Naive B cell (primary cell): ENCODE data around the gene DNAAF8. TPM values are rescaled to one million over a fixed set of nuclear protein-coding genes. Genes with fewer than 3 reads are reported as not detected.

Experiments used
- ATAC-seq, 2 donors: fragments of 150-1000 bp; cut with Tn5 transposase; 2 replicates each; pipeline ENCODE4 v1.10.0; 2021; ENCODE audit warnings: low read depth in 2 of 2, mild to moderate bottlenecking in 2 of 2, moderate library complexity in 2 of 2
- DNase-seq: peaks from one replicate; pipeline ENCODE4 v3.0.0; 2022
- H3K27ac Mint-ChIP-seq, 6 donors: one replicate each; pipeline ENCODE4 v1.8.0; 2020 to 2022; ENCODE audit warnings: mild to moderate bottlenecking in 6 of 6, mixed read lengths in 6 of 6, moderate library complexity in 5 of 6, inconsistent platforms in 2 of 6
- H3K27me3 Mint-ChIP-seq, 3 donors: one replicate each; pipeline ENCODE4 v1.8.0; 2021 to 2022; ENCODE audit warnings: mixed read lengths in 3 of 3, mild to moderate bottlenecking in 1 of 3
- H3K36me3 Mint-ChIP-seq, 2 donors: one replicate each; pipeline ENCODE4 v1.8.0; 2020 to 2022; ENCODE audit warnings: mixed read lengths in 2 of 2, inconsistent platforms in 1 of 2, mild to moderate bottlenecking in 1 of 2
- H3K4me1 Mint-ChIP-seq, 3 donors: one replicate each; pipeline ENCODE4 v1.8.0; 2020 to 2022; ENCODE audit warnings: mixed read lengths in 3 of 3, inconsistent platforms in 1 of 3, mild to moderate bottlenecking in 1 of 3, moderate library complexity in 1 of 3
- H3K4me3 Mint-ChIP-seq, 8 donors: one replicate each; pipeline ENCODE4 v1.8.0; 2020 to 2022; ENCODE audit warnings: mild to moderate bottlenecking in 8 of 8, mixed read lengths in 8 of 8, moderate library complexity in 8 of 8, inconsistent platforms in 2 of 8
- H3K9me3 Mint-ChIP-seq, 7 donors: one replicate each; pipeline ENCODE4 v1.8.0; 2020 to 2022; ENCODE audit warnings: mixed read lengths in 7 of 7, mild to moderate bottlenecking in 5 of 7, inconsistent platforms in 2 of 7, moderate library complexity in 1 of 7
- polyA plus RNA-seq, 6 donors: library from polyadenylated mRNA; unstranded; fragments of 300-500 nt; fragmentation: Illumina TruSeq; gene quantifications; one replicate each; pipeline ENCODE4 v1.2.3, GENCODE V29; 2021; ENCODE audit warnings: low read depth in 6 of 6

The DNAAF8 gene
- polyA plus RNA-seq, 6 donors from 2014 or later, result 0.30 to 0.84 (median 0.35) TPM; not detected in 2

- Mint-ChIP-seq H3K27ac (peak overlapping the region in 3 of 6 donors; percentile 15 to 82 (median 78)), H3K36me3 (no peaks in the 10 kb centered on the region)
- DNase-seq, result no peak
Observed at GRCh38 chr16:4691666-4692412, 42.5 kb upstream of the DNAAF8 start.

GRCh38 chr16:4692460-4693295 lies 41.7 kb upstream of the DNAAF8 start:
- no peaks in the 10 kb centered on the region for H3K9me3 Mint-ChIP-seq
- H3K27ac Mint-ChIP-seq, result peak overlapping the region; percentile 79 to 90 (median 85)
- H3K27me3 Mint-ChIP-seq, result no peaks in the 10 kb centered on the region
- H3K36me3 Mint-ChIP-seq, result no peaks in the 10 kb centered on the region
- H3K4me1 Mint-ChIP-seq, result peaks cover 6 to 12% (median 12%) of the 10 kb centered on the region in 3 donors
- peak overlapping the region; percentile 82 to 94 (median 90) for H3K4me3 Mint-ChIP-seq
- DNase-seq (peak; percentile 25), ATAC-seq (peak; percentile 19 to 25)

More at GRCh38 chr16:4691666-4692412, 42.5 kb upstream of the DNAAF8 start:
- Mint-ChIP-seq H3K9me3 (no peaks in the 10 kb centered on the region), H3K4me3 (peak overlapping the region in 5 of 8 donors; percentile 14 to 82 (median 64)), H3K27me3 (no peaks in the 10 kb centered on the region), H3K4me1 (peaks cover 6 to 12% (median 12%) of the 10 kb centered on the region in 3 donors)
- ATAC-seq, result no peak

- peak within 1 kb of the TSS; percentile 82 to 94 (median 90) for H3K4me3 Mint-ChIP-seq
- peak within 1 kb of the TSS; percentile 81 to 93 (median 90) for H3K27ac Mint-ChIP-seq
- peak; percentile 90 to 93 for ATAC-seq
- no peaks in the 10 kb centered on the region for H3K9me3 Mint-ChIP-seq
- peaks cover 6 to 12% (median 12%) of the 10 kb centered on the region in 3 donors for H3K4me1 Mint-ChIP-seq
- H3K27me3 Mint-ChIP-seq, result no peaks in the 10 kb centered on the region
- DNase-seq, result peak; percentile 98
- H3K36me3 Mint-ChIP-seq, result no peaks in the 10 kb centered on the region
Observed at GRCh38 chr16:4693296-4693955, 40.9 kb upstream of the DNAAF8 start, which contains the start of gene NUDT16L1. TSS of gene NUDT16L1 (plus strand) at chr16:4693562. CDS start at chr16:4693727, 165 bp downstream.

- Mint-ChIP-seq H3K4me1 (peaks cover 6 to 12% (median 12%) of the 10 kb centered on the region in 3 donors), H3K36me3 (no peaks in the 10 kb centered on the region), H3K4me3 (peak overlapping the region; percentile 77 to 94 (median 86)), H3K27ac (peak overlapping the region; percentile 21 to 93 (median 72)), H3K27me3 (no peaks in the 10 kb centered on the region), H3K9me3 (no peaks in the 10 kb centered on the region)
- DNase-seq, result peak; percentile 27
- ATAC-seq, result peak; percentile 20 to 31
Observed at GRCh38 chr16:4693956-4694641, 40.2 kb upstream of the DNAAF8 start.

GRCh38 chr16:4694642-4695451 lies 39.5 kb upstream of the DNAAF8 start:
- no peak for DNase-seq
- Mint-ChIP-seq H3K36me3 (no peaks in the 10 kb centered on the region), H3K4me3 (peak overlapping the region; percentile 71 to 94 (median 84)), H3K4me1 (peaks cover 6 to 12% (median 12%) of the 10 kb centered on the region in 3 donors), H3K27me3 (no peaks in the 10 kb centered on the region), H3K27ac (peak overlapping the region in 4 of 6 donors; percentile 24 to 93 (median 86)), H3K9me3 (no peaks in the 10 kb centered on the region)
- no peak for ATAC-seq

- H3K36me3 Mint-ChIP-seq, result no peaks in the 10 kb centered on the region
- H3K9me3 Mint-ChIP-seq, result no peaks in the 10 kb centered on the region
- H3K27ac Mint-ChIP-seq, result peak overlapping the region in 2 of 6 donors; percentile 20 to 89
- peaks cover 6 to 12% (median 12%) of the 10 kb centered on the region in 3 donors for H3K4me1 Mint-ChIP-seq
- DNase-seq, result no peak
- no peak for ATAC-seq
- peak overlapping the region; percentile 27 to 94 (median 84) for H3K4me3 Mint-ChIP-seq
- no peaks in the 10 kb centered on the region for H3K27me3 Mint-ChIP-seq
Observed at GRCh38 chr16:4695473-4696171, 38.7 kb upstream of the DNAAF8 start.

GRCh38 chr16:4696172-4696904 lies 38.0 kb upstream of the DNAAF8 start:
- H3K27me3 Mint-ChIP-seq, result no peaks in the 10 kb centered on the region
- H3K27ac Mint-ChIP-seq, result peak overlapping the region in 1 of 6 donors; percentile 19
- DNase-seq (no peak), ATAC-seq (no peak)
- H3K9me3 Mint-ChIP-seq, result no peaks in the 10 kb centered on the region
- peak overlapping the region in 3 of 8 donors; percentile 44 to 90 (median 50) for H3K4me3 Mint-ChIP-seq
- peaks cover 6 to 12% (median 11%) of the 10 kb centered on the region in 3 donors for H3K4me1 Mint-ChIP-seq
- H3K36me3 Mint-ChIP-seq, result no peaks in the 10 kb centered on the region

GRCh38 chr16:4696905-4697847 lies 37.2 kb upstream of the DNAAF8 start:
- H3K4me3 Mint-ChIP-seq, result peak overlapping the region in 2 of 8 donors; percentile 50 to 90
- H3K4me1 Mint-ChIP-seq, result peaks cover 5 to 12% (median 9%) of the 10 kb centered on the region in 3 donors
- peak overlapping the region in 1 of 6 donors; percentile 36 for H3K27ac Mint-ChIP-seq
- H3K27me3 Mint-ChIP-seq, result no peaks in the 10 kb centered on the region
- H3K9me3 Mint-ChIP-seq, result no peaks in the 10 kb centered on the region
- DNase-seq (no peak), ATAC-seq (no peak)
- H3K36me3 Mint-ChIP-seq, result no peaks in the 10 kb centered on the region

- DNase-seq, result no peak
- Mint-ChIP-seq H3K4me3 (no peak overlapping the region), H3K4me1 (peaks cover 0 to 5% (median 3%) of the 10 kb centered on the region in 3 donors), H3K27ac (no peak overlapping the region), H3K9me3 (no peaks in the 10 kb centered on the region), H3K36me3 (no peaks in the 10 kb centered on the region), H3K27me3 (no peaks in the 10 kb centered on the region)
- ATAC-seq, result no peak
Observed at GRCh38 chr16:4697848-4698291, 36.5 kb upstream of the DNAAF8 start.

- Mint-ChIP-seq H3K27me3 (no peaks in the 10 kb centered on the region), H3K9me3 (no peaks in the 10 kb centered on the region), H3K36me3 (no peaks in the 10 kb centered on the region), H3K27ac (no peak overlapping the region), H3K4me3 (no peak overlapping the region), H3K4me1 (no peaks in the 10 kb centered on the region)
- DNase-seq (no peak), ATAC-seq (no peak)
Observed at GRCh38 chr16:4698321-4699045, 35.9 kb upstream of the DNAAF8 start.
